GM12865 (cell line): ENCODE data around the gene RFNG.
A peak's percentile ranks its signal among the peaks of the same experiment; 100 is the strongest.

Experiments
- DNase-seq: peaks from one replicate; pipeline ENCODE4 v3.0.0; 2010; ENCODE audit warnings: low read depth
- H3K4me3 ChIP-seq: 2 replicates; pipeline ENCODE4 v1.5.1; 2011; ENCODE audit warnings: mild to moderate bottlenecking, low read depth, low read length, control low read depth
- TF ChIP-seq, protein P1 (sequence below): IDR thresholded peaks from 2 replicates; pipeline ENCODE4 v1.5.1; 2011; ENCODE audit warnings: low read length, control low read depth, low read depth, inconsistent platforms; ENCODE audit not compliant: insufficient read depth; ENCODE audit errors: missing control alignments

The RFNG gene

DNA sequence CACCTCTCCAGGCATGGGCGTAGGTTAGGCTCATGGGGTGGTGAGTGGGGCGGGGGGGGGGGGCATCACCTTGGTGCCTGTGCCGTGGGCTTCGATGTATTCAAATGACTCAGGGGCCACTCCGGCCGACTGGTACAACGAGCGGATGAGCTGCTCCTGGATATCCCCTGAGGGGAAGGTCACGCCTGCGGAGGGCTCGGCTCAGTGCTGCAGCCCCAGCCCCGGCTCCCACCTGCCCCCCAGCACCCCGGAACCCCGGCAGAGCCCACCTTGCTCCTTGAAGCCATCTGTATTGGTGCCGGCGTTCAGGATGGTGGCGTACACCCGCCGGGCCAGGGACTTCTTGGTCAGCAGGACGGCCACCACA is 41.0 kb upstream of the RFNG start:
- H3K4me3 ChIP-seq, result no peak overlapping the region
- TF ChIP-seq, protein P1, sequence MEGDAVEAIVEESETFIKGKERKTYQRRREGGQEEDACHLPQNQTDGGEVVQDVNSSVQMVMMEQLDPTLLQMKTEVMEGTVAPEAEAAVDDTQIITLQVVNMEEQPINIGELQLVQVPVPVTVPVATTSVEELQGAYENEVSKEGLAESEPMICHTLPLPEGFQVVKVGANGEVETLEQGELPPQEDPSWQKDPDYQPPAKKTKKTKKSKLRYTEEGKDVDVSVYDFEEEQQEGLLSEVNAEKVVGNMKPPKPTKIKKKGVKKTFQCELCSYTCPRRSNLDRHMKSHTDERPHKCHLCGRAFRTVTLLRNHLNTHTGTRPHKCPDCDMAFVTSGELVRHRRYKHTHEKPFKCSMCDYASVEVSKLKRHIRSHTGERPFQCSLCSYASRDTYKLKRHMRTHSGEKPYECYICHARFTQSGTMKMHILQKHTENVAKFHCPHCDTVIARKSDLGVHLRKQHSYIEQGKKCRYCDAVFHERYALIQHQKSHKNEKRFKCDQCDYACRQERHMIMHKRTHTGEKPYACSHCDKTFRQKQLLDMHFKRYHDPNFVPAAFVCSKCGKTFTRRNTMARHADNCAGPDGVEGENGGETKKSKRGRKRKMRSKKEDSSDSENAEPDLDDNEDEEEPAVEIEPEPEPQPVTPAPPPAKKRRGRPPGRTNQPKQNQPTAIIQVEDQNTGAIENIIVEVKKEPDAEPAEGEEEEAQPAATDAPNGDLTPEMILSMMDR, result no peak
- DNase-seq, result no peak

DNA sequence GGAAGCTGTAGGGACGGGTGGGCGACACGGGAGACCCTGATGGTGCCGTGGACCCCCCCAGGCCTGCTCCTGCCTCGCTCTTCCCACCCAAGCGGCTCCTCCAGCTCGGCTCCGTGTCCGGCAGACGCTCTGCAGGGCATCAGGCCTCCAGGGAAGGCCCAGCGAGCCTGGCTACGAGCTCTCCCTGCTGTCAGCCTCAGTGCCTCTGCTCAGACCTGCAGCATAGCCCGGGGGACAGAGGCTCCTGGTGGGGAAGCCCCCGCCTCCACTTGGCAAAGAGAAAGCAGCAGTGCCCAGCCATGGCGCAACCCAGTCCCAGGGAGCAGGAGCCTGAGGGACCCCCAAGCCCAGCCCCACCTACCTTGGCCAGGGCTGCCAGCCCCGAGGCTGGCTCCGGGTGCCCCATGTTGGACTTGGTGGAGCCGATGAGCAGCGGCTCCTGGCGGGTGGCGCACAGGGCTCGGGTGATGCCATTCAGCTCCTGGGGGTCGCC is 40.5 kb upstream of the RFNG start:
- peak; percentile 2 for DNase-seq
- no peak overlapping the region for H3K4me3 ChIP-seq
- TF ChIP-seq, protein P1, result no peak

DNA sequence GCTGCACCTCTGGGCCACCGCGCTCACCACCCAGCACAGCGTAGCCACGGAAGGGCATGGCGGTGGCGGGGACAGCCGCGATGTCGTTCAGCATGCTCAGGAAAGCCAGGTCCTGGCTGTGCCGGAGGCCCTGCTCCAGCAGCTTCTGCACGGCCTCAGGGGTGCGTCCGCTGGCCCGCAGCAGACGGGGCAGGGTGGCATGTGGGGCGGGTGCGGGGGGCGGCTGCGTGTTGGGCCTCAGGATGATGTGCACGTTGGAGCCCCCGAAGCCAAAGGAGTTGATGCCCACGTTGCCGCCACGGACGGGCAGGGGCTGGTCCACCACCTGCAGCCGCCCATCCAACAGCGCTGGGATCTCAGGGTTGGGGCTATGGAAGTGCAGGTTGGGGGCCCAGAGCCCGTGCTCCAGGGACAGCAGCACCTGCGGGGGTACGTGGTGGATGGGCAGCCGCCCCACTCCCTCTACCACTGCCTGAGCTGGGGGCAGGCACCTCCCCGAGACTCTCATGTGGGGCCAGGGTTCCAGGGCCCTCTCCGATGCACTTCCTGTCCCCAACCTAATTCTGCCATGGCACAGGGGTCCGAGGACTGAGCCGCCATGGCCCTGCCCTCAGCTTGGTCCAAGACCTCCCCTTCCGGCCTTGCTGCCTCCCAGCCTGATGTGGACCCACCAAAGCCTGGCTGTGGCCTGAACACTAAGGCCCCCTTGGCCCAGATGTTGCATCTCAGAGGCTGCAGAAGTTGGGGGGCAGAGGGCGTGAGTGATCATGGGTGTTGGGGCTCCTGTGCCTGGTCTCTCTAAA is 39.9 kb upstream of the RFNG start:
- TF ChIP-seq, protein P1, result no peak
- H3K4me3 ChIP-seq, result no peak overlapping the region
- DNase-seq, result peak; percentile 3

DNA sequence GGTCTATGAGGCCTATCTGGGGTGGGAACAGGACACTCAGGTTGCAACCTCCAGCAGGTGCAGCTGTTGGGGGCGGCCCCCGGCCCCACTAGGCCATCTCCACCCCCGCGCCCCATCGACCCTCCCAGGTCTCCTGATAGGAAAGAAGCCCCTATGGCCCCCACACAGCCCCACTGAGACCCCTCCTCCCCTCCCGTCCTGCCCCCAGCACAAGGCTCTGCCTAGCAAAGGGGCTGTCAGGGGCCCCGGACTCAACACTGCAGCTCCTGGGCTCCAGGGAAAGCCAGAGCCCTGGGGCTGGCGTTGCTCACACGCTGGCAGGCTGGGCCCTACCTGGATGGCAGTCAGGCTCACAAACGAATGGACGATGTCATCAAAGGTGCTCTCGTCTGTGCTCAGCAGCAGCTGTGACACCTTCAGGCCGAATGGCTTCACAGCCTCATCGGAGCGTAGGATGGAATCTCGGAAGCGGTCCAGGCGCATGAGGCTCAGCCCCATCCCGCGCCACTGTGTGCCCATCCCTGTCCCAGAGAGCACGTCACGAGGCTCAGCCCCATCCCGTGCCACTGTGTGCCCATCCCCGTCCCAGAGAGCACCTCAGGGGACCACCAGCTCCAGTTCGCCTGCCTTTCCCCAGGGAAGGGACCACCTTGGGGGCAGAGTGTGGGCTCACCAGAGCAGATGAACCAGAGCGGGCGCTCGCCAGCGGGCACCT is 39.1 kb upstream of the RFNG start:
- DNase-seq, result peak; percentile 3
- TF ChIP-seq, protein P1, result no peak
- H3K4me3 ChIP-seq, result no peak overlapping the region

DNA sequence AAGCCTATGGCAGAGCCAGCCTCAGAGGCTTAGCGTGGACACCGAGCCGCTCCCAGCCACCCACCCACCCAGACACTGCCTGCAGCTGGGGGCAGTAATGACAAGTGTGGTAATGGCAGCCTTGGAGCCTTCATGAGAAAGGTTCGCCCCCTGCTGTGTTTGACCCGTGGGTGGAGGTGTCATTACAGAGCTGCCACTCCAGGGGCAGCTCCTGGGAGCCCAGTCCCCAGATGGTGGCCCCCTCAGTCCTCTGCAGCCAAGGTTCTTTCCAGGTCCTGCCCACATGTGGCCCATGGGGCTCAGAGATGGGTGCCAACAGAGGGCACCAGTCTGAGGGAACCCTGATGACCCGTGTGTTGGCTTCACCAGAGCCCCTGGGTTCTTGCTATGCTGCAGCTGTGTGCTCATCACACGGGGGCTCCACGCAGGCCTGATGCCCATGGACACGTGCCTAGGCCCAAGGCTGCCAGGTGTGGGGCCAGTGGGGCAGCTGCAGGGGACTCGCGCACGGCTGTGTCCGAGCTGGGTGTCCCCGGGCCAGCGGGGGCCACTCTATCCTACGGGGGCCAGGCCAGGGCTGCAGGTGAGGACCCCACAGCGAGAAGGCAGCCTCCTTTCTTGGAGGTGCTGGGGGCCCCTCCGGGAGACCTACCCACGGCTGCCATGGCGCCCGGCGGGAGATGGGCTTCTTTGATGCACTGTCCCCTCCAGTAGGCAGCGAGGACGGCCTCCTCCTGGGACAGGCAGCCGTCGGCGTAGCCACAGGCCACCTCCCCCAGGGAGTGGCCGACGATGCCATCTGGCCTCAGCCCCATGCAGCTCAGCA is 38.3 kb upstream of the RFNG start:
- TF ChIP-seq, protein P1, result no peak
- H3K4me3 ChIP-seq, result no peak overlapping the region
- no peak for DNase-seq

DNA sequence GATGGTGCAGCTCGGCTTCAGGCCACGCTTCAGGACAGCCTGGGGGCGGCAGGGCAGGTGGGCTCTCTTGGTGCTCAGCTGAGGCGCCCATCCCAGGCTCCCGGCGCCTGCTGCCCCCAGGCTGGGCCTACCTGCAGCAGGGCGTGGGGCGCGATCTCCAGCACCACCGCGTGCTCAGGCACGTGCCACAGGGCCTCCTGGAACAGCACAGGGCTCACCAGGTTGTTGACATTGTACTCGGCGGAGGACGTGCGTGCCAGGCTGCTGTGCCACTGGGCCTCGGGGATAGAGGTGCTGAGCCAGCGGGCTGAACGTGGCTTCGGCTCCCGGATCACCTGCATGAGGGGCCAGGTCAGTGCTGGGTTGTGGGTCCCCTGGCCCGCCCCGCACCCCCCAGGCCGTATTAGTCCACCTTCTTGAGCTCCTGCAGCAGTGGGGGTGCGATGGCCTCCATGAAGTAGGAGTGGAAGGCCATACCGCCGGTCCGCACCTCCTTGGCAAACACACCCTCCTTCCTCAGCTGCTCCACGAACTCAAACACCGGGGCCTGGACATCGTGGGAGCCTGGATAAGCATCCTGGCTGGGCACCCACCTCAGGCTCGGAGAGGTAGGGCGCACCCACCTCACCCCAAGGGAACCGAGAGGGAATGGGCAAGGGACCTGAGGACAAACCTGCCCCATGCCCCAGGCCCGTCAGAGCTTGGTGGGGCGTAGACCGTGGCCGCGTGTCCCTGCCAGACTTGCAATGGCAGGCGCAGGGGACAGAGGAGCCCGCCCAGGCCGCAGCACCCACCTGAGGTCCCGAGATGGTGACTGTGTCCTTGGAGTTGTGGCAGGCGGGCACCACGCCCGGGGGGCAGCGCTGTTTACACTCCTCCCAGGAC is 37.5 kb upstream of the RFNG start:
- DNase-seq, result no peak
- TF ChIP-seq, protein P1, result no peak

More for the DNA sequence above, 37.5 kb upstream of the RFNG start:
- H3K4me3 ChIP-seq, result no peak overlapping the region
